ENCODE measurements around the gene SULT4A1. TPM values are rescaled to one million over a fixed set of nuclear protein-coding genes. Genes with fewer than 3 reads are reported as not detected.
"Not testable (repeated sequence)": the region's sequence is repeated elsewhere in the genome, so short reads cannot be mapped to it uniquely, and the experiment has no call there.

SULT4A1 gene
- total and polyA plus RNA-seq, 10 donors, result 0.35 to 5.1 (median 1.7) TPM

GRCh38 chr22:43869799-43870198 lies 7.5 kb upstream of the SULT4A1 start:
- intact Hi-C loops (cut with DNase I; ENCODE audit: low total_unique reads), result no loop called here
- 84 to 90% (median 89%) methylated on average over 5 of the region's 5 CpGs for whole genome bisulfite sequencing, 5 donors
- DNase-seq, result no peak
- TF ChIP-seq POLR2AphosphoS5 (IDR thresholded peaks at IDR 0.05) (no peak), CTCF (IDR thresholded peaks at IDR 0.05 in 8 of 11, conservative IDR thresholded peaks at IDR 0.05 in 3 of 11) (no peak), POLR2A (IDR thresholded peaks at IDR 0.05) (no peak)
- Histone ChIP-seq H3K27me3 (replicated peaks in 1 of 7) (peaks cover 0 to 58% (median 6%) of the 10 kb centered on the region in 7 donors), H3K4me3 (no peak overlapping the region), H3K27ac (no peak overlapping the region), H3K36me3 (no peaks in the 10 kb centered on the region), H3K4me1 (no peaks in the 10 kb centered on the region), H3K9me3 (peaks cover 0 to 36% (median 25%) of the 10 kb centered on the region in 8 donors)

DNA sequence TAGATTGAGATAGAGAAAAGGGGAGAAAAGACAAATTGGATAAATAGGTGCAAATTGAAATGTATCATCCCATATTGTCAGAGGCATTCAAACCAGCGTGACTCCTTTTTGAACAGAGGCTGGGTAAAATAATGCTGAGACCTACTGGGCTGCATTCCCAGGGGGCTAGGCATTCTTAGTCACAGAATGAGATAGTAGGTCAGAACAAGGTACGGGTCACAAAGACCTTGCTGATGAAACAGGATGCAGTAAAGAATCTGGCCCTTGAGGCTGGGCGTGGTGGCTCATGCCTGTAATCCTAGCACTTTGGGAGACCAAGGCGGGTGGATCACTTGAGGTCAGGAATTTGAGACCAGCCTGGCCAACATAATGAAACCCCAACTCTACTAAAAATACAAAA lies 6.7 kb upstream of the SULT4A1 start:
- intact Hi-C loops (cut with DNase I; ENCODE audit: low total_unique reads); H3K4me3 ChIP-seq; DNase-seq; H3K27ac ChIP-seq; H3K36me3 ChIP-seq; H3K4me1 ChIP-seq: not testable (repeated sequence)
- Histone ChIP-seq H3K27me3 (replicated peaks in 1 of 7) (peaks cover 0 to 58% (median 8%) of the 10 kb centered on the region in 7 donors), H3K9me3 (peaks cover 0 to 36% (median 25%) of the 10 kb centered on the region in 8 donors)
- WGBS, 5 donors, result 54 to 86% (median 77%) methylated on average over 4 of the region's 4 CpGs

- Histone ChIP-seq H3K27me3 (replicated peaks in 1 of 7) (peaks cover 0 to 58% (median 17%) of the 10 kb centered on the region in 7 donors), H3K9me3 (peaks cover 0 to 36% (median 25%) of the 10 kb centered on the region in 8 donors), H3K27ac (no peak overlapping the region), H3K4me1 (no peaks in the 10 kb centered on the region), H3K36me3 (no peaks in the 10 kb centered on the region), H3K4me3 (no peak overlapping the region)
- TF ChIP-seq POLR2AphosphoS5 (IDR thresholded peaks at IDR 0.05), result no peak
- TF ChIP-seq CTCF (IDR thresholded peaks at IDR 0.05 in 8 of 11, conservative IDR thresholded peaks at IDR 0.05 in 3 of 11), result no peak
- no peak for TF ChIP-seq POLR2A (IDR thresholded peaks at IDR 0.05)
- intact Hi-C loops (cut with DNase I; ENCODE audit: low total_unique reads), result no loop called here
- 7 to 14% (median 12%) methylated on average over 11 of the region's 11 CpGs for WGBS, 5 donors
- DNase-seq, result peak; percentile 75
Measured at GRCh38 chr22:43867839-43868635, 5.7 kb upstream of the SULT4A1 start.

GRCh38 chr22:43862882-43863202 lies 529 bp upstream of the SULT4A1 start:
- no peak for DNase-seq
- TF ChIP-seq POLR2AphosphoS5 (IDR thresholded peaks at IDR 0.05) (no peak), POLR2A (IDR thresholded peaks at IDR 0.05) (no peak), CTCF (IDR thresholded peaks at IDR 0.05 in 8 of 11, conservative IDR thresholded peaks at IDR 0.05 in 3 of 11) (no peak)
- H3K4me1 ChIP-seq, result peaks cover 0 to 7% (median 3%) of the 10 kb centered on the region in 6 donors
- H3K4me3 ChIP-seq, result peak overlapping the region in 1 of 8 donors; percentile 58
- peaks cover 0 to 97% (median 40%) of the 10 kb centered on the region in 7 donors for H3K27me3 ChIP-seq (replicated peaks in 1 of 7)
- intact Hi-C loops (cut with DNase I; ENCODE audit: low total_unique reads), result no loop called here
- no peak overlapping the region for H3K27ac ChIP-seq
- no peaks in the 10 kb centered on the region for H3K36me3 ChIP-seq
- H3K9me3 ChIP-seq, result no peaks in the 10 kb centered on the region
- WGBS, 5 donors, result 83 to 88% (median 86%) methylated on average over 11 of the region's 11 CpGs

Measured in spleen (tissue), 11 donors.